ENCODE results near the gene OXLD1.

The OXLD1 gene

DNA sequence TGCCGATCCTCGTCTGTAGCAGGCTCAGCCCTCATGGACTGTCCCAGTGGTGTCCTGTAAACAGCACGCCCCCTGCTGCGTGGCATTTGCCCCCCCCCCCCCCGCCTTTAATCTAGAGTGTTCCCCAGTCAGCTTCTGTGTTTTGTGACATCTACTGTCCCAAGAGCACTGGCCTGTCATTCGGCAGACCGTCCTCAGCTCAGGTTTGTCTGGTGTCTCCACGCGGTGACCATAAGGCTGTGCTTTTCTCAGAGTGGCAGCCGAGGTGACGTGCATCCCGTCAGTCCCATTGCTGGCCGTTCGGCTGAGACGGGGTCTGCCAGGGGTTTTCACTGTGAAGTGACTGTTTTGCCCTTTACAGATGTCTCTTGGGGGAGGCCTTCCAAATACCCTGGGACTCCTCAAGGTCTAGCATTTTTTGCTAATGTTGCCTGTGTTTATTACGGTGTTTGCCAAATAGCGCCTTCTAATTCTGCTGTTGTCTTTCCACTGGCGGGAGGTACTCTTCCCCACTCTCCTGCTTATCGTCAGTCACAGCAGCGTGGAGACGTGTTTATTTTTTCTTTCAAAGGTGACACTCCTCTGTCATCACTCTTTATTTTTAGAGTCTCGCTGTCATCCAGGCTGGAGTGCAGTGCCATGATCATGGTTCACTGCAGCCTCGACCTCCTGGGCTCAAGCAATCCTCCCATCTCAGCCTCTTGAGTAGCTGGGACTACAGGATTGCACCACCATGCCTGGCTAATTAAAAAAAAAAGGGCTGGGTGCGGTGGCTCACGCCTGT, 31.0 kb upstream of the OXLD1 start:
- TF ChIP-seq, protein P1, sequence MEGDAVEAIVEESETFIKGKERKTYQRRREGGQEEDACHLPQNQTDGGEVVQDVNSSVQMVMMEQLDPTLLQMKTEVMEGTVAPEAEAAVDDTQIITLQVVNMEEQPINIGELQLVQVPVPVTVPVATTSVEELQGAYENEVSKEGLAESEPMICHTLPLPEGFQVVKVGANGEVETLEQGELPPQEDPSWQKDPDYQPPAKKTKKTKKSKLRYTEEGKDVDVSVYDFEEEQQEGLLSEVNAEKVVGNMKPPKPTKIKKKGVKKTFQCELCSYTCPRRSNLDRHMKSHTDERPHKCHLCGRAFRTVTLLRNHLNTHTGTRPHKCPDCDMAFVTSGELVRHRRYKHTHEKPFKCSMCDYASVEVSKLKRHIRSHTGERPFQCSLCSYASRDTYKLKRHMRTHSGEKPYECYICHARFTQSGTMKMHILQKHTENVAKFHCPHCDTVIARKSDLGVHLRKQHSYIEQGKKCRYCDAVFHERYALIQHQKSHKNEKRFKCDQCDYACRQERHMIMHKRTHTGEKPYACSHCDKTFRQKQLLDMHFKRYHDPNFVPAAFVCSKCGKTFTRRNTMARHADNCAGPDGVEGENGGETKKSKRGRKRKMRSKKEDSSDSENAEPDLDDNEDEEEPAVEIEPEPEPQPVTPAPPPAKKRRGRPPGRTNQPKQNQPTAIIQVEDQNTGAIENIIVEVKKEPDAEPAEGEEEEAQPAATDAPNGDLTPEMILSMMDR (IDR thresholded peaks at IDR 0.05; ENCODE audit: low read depth, low read length) = no peak
- H3K4me3 ChIP-seq (ENCODE audit: low read depth, low read length) = no peak overlapping the region

DNA sequence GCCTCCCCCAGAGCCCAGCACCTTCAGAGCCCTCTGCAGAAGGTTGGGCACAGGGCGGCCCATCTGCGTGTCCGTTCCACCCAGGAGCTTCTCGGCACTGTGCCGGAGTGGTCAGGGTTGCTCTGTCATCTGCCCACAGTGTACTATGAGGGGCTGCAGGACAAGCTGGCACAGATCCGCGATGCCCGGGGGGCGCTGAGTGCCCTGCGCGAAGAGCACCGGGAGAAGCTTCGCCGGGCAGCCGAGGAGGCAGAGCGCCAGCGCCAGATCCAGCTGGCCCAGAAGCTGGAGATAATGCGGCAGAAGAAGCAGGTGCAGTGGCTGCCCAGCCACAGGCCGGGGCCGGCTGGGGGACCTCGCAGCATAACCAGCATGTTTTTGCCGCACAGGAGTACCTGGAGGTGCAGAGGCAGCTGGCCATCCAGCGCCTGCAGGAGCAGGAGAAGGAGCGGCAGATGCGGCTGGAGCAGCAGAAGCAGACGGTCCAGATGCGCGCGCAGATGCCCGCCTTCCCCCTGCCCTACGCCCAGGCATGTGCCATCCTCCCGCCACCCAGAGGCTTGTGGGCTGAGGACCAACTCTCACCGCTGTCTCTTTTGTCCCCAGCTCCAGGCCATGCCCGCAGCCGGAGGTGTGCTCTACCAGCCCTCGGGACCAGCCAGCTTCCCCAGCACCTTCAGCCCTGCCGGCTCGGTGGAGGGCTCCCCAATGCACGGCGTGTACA, 30.0 kb upstream of the OXLD1 start:
- no peak overlapping the region for H3K4me3 ChIP-seq (ENCODE audit: low read depth, low read length)
- TF ChIP-seq, protein P1 (IDR thresholded peaks at IDR 0.05; ENCODE audit: low read depth, low read length) = no peak

DNA sequence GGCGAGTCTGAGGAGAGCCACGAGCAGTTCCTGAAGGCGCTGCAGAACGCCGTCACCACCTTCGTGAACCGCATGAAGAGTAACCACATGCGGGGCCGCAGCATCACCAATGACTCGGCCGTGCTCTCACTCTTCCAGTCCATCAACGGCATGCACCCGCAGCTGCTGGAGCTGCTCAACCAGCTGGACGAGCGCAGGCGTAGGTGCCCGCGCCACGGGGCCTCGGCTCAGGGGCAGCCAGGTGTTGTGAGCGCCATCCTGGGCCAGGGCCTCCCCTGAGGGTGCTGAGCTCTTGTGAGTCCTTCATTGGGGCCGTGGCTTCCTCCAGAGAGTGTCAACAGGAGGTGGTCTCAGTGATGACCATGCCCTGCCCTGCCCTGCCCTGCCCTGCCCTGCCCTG, 29.4 kb upstream of the OXLD1 start:
- TF ChIP-seq, protein P1 (IDR thresholded peaks at IDR 0.05; ENCODE audit: low read depth, low read length) = no peak
- H3K4me3 ChIP-seq (ENCODE audit: low read depth, low read length) = no peak overlapping the region

DNA sequence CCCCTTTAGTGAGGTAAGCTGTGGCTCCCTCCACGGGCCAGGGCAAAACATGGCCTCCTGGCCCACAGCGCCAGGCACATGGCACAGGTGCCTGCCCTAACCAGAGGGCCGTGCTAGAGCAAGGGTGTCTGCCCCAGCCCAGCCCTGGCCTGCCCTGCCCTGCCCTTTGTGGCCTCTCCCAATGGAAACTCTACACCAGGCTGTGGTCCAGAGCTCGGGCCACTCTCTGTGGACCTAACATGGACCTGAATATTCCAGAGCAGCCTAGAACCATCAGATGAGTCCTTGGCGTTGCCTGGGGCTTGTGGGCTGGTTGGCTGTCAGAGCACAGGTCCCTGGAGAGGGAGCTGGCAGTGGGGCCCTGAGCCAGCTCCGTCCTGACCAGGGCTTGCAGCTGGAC, 28.8 kb upstream of the OXLD1 start:
- H3K4me3 ChIP-seq (ENCODE audit: low read depth, low read length) = no peak overlapping the region
- TF ChIP-seq, protein P1 (IDR thresholded peaks at IDR 0.05; ENCODE audit: low read depth, low read length) = no peak

DNA sequence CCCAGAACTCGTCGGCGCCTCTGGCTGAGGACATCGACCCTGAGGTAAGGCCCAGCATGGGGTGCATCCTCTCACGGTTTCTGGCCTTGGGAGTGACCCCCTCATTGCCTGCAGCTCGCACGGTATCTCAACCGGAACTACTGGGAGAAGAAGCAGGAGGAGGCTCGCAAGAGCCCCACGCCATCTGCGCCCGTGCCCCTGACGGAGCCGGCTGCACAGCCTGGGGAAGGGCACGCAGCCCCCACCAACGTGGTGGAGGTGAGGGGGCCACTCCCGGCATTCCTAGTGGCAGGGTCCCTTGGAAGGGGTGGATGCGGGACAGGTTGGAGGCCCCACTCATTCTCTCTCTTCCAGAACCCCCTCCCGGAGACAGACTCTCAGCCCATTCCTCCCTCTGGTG, 28.4 kb upstream of the OXLD1 start:
- TF ChIP-seq, protein P1 (IDR thresholded peaks at IDR 0.05; ENCODE audit: low read depth, low read length) = no peak
- H3K4me3 ChIP-seq (ENCODE audit: low read depth, low read length) = no peak overlapping the region

DNA sequence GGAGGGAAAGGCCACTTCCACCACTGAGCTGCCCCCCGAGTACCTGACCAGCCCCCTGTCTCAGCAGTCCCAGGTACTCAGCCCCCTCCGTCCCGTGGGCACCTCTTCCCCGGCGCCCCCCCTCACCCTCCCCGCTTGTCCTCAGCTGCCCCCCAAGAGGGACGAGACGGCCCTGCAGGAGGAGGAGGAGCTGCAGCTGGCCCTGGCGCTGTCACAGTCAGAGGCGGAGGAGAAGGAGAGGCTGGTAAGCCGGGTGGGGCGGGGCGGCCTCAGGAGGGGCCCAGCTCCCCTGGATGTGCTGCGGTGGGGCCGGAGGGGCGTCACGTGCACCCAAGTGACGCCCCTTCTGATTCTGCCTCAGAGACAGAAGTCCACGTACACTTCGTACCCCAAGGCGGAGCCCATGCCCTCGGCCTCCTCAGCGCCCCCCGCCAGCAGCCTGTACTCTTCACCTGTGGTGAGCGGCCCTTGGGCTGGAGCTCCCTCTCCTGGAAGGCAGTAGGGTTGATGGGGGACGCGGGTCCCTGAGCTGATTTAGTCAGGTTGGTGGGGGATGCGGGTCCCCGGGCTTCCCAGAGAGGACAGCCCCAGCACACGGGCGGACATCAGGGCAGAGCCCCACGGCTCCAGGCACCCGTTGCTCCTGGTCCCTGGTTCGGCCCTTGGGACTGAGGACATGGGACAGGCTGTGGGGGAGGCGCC, 27.3 kb upstream of the OXLD1 start:
- H3K4me3 ChIP-seq (ENCODE audit: low read depth, low read length) = no peak overlapping the region
- TF ChIP-seq, protein P1 (IDR thresholded peaks at IDR 0.05; ENCODE audit: low read depth, low read length) = no peak
